Erythroblast (primary cell): ENCODE data around the gene TSPOAP1.

Experiments
- DNase-seq, 2 experiments: peaks; one replicate each; lab custom pipeline; 2025; lab: John Stamatoyannopoulos, UW
- GATA1 ChIP-seq: IDR thresholded peaks from 2 replicates; pipeline ENCODE4 v1.6.1; 2011; ENCODE audit warnings: low read depth, mild to moderate bottlenecking, control low read depth, low read length, moderate library complexity
- POLR2A ChIP-seq: IDR thresholded peaks from 2 replicates; pipeline ENCODE4 v1.6.1; 2011; ENCODE audit warnings: mild to moderate bottlenecking, low read length

TSPOAP1 gene

DNA sequence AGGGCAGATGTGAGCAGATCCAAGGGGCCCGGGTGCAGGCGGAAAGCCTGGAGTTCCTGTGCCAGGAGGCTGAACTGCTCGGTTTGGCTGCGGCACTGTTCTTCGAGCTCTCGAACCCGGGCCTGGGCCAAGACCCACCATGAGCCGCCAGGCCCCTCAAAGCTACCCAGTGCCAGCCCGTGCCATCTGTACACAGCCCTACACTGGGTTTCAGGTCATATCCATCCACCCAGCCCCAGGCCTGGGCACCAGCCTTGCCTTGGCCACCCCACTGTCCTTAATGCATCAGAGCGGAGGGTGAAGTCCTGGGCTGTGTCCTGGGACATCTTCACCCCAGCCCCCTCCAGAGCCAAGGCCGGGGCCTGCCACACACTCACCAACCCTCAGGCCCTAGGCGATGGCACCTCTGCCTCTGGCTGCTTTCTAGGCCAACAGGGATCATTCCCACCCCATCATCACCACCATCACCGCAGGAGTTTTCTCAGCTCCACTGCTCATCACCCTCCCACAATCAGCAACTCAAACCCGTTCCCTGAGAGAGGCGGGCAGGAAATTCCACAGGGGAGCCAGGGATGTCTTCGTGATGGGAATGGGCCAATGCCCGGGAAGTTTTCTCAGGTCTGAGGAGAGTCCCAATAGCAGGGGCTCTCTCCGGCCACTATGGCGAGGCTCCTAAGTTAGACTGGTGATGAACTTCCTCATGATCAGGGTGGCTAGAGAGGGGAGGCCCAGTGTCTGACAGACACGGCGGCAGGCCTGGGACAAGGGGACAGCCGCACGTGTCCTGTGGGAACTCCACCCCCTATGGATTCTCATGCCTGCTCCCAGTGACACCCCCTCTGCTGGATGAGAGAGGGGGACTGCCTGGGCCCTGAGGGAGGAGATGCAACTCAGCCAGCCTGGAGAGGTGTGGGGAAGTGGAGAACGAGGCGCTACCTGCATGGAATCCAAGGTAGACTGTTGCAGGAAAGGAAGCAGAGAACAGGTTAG, 9.1 kb downstream of the TSPOAP1 start:
- TF ChIP-seq POLR2A (no peak), GATA1 (no peak)
- no peak for DNase-seq

DNA sequence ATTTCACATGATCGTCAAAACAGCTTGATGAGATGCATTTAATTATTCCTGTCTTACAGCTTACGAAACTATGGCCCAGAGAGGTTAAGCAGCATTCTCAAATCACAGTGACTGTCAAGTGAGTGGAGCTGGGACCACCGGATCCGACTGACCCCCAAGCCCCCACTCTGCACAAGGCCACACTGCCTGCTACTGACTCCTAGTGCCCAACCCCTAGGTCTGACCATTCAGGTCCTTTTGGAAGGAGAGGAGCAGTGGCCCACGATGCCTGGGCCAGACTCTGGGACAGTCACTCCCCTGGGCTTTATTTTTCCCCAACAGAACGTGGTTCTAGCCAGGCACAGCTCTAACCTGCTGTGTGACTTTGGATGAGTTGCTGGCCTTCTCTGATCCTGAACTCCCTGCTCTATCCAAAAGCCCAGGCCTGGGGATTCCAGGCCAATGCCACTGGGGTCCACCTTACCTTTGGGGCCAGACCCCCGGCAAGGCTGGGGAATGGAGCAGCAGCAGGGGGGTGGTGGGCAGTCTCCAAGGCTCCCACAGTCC, 9.9 kb downstream of the TSPOAP1 start:
- TF ChIP-seq GATA1 = no peak
- no peak for DNase-seq

DNA sequence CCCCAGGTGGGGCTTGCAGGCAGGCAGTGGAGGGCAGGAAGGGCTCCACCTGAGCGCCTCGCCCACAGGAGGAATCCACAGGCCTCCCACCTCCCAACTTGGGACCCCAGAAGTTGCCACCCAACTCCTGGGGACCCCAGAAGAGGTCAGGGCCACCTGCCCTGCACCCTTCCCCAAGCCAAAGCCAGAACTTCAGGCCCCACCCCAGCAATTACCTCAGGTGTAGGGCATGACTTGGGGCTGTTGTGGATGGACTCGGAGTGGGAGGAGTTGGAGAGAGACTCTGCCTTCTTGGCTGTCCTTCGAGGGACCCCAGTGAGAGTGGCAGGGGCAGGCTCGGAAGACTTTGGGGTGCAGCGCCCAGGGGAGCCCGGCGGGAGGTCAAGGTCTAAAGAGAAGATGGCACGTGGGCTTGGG, 10.5 kb downstream of the TSPOAP1 start:
- DNase-seq = no peak
- TF ChIP-seq POLR2A = no peak
- no peak for TF ChIP-seq GATA1

DNA sequence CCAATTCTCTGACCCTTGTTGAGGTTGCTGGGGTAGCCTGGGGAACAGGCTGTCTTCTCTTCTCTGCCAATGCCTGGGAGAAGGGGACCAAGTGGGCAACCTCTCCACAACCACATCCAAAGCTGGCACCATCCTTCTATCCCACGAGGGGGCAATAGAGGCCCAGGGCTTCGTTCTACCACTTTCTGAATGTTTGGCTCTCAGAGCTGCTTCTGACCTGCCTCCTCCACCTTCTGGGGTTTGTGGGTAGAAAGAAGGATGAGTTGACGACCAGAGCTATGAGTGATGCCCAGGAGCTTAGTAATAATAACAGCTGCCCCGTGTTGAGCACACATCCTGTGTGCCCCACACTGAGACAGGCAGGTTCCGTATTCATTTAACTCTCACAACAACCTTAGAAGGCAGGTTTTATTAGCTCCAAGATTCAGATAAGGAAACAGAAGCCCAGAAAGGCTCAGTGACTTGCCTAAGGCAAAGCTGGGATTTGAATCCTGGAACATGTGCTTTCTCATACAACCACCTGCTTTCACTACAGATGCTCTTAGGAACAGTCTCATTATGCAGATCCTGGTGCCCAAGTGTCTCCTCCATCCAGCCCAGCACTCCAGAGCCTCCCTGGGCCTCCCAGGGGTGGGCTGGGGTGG, 11.1 kb downstream of the TSPOAP1 start:
- peak; percentile 60 to 68 for DNase-seq
- no peak for TF ChIP-seq GATA1
- TF ChIP-seq POLR2A = no peak

DNA sequence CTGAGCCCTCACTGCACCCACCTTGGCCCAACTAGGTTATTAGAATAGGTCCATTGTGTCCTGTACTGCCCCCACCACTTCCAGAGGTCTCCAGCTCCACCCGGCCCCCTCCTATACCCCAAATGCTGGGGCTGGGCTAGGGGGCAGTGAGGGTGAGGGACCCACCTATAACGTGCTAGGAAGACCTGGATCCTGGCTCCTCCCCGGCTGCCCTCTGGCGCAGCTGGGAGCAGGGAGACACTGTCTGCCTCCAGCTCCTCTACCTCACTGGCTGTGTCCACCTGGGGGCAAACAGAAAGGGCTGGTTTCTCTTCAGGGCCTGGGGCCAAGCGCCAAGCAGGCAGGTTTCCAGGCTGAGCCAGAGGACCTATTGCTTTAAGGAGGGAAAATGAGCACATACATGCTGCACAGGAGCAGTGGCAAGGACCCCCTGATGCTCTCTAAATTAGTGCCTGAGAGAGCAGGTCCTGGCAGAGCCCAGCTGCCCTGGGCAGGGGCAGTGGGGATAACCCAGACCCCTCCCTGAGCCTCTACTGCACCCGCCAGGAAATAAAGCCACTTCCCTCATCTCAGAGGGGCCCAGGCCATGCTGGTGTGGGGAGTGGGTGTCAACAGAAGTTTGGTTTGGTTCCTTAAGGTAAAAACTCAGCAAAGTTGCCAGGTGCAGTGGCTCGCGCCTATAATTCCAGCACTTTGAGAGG, 12.2 kb downstream of the TSPOAP1 start:
- no peak for DNase-seq
- TF ChIP-seq GATA1 = no peak
- TF ChIP-seq POLR2A = no peak

DNA sequence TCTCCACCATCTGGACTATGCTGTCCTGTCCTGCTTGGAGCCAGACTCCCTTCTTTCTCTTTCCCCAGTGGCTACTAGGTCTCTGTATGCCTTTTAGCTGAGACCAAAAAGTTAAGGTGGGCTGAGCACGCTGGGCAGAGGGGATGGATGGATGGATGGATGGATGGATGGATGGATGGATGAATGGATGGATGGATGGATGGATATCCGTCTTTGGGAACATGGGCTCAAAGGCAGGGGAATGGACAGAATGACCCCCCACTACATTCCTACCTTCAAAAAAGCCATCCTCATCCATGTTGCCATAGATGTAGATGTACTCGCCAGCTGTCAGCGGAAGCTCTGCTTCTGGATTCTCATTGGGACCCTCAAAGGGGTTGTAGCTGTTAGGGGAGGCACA, 12.8 kb downstream of the TSPOAP1 start:
- no peak for DNase-seq
- TF ChIP-seq GATA1 (no peak), POLR2A (no peak)

DNA sequence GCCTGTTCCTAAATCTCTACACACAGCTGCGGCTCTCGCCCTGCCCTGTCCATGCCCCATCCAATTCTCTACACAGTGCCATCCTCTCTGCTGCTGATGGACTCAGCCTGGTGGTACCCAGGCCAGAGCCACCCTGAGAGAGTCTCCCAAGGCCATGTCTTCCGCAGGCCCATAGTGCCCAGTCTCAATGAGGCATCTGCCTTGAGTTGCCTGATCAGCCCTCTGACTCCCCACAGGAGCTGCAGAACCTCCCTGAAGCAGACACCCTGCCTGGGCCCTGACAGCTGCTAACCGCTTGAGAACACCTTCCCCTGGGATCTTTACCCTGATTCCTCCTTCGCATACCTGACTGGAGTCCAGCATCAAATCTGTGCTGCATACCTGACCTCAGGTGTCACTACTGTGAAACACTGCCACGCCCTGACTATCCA, 13.3 kb downstream of the TSPOAP1 start:
- TF ChIP-seq GATA1 = no peak
- no peak for TF ChIP-seq POLR2A
- DNase-seq = no peak

DNA sequence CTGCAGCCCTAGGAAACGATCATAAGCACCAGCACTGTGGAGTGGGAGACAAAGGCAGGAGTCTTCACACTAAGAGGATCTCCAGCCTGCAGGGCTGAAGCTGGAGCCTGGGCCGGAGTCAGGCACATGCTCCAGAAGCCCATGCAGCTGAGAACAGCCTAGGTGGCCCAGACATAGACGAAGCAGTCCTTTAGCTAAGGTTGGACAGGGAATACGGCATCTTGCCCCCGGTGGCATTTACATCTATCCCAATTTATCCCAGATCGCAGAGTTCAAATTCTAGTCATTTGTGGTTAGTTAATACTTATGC, 13.9 kb downstream of the TSPOAP1 start:
- TF ChIP-seq GATA1 = no peak
- TF ChIP-seq POLR2A = no peak
- no peak for DNase-seq

DNA sequence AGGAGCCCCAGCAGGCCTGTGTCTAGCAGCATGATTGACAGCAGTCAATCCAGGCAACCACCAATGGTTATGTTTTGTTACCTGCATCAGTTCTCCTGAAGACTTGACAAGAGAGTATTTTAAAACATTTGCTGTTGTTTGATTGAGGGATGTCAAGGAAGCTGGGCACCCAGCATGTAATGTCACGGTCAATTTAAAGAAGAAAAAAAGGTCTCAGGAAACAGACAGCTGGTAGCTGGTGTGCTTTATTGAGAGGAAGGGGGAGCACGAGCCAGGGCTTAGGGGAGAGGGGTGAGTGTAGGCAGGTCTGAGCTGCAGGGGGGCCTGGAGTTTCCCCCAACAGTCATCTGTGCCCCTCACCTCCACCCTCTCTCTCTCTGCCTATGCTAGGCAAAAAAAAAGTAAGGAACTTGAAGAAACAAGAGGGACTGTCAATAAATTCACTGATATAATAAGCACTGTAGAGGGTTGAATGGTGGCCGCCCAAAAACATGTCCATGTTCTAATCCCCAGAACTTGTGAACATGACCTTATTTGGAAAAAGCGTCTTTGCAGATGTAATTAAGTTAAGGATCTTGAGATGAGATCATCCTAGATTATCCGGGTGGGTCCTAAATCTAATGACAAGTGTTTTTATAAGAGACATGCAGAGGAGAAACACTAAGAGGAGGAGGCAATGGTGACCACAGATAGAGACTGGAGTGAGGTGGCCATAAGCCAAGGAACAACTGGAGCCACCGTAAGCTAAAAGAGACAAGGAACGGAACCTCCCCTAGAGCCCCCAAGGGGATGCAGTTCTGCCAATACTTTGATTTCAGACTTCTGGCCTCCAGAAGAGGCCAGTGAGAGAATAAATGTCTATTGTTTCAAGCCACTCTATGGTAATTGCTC, 14.5 kb downstream of the TSPOAP1 start:
- TF ChIP-seq POLR2A = no peak
- TF ChIP-seq GATA1 = no peak
- peak in 1 of 2 experiments; percentile 26 for DNase-seq

DNA sequence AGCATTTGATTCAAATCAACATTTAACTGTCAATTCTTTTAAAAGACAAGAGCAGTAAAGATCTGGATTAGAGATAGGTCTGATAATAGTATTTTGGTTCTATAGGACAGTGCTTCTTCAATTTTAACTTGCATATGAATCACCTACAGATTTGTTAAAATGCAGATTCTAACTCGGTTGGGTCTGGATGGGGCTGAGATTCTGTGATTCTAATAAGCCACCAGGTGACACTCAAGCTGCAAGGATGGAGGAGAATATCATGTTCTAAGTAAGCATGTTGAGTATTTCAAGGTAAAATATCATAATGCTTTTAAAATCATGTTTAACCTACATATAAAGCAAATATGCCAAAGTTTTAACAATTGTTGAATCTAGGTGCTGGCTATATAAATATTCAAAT, 15.8 kb downstream of the TSPOAP1 start:
- TF ChIP-seq POLR2A (no peak), GATA1 (no peak)
- DNase-seq = peak in 1 of 2 experiments; percentile 15

DNA sequence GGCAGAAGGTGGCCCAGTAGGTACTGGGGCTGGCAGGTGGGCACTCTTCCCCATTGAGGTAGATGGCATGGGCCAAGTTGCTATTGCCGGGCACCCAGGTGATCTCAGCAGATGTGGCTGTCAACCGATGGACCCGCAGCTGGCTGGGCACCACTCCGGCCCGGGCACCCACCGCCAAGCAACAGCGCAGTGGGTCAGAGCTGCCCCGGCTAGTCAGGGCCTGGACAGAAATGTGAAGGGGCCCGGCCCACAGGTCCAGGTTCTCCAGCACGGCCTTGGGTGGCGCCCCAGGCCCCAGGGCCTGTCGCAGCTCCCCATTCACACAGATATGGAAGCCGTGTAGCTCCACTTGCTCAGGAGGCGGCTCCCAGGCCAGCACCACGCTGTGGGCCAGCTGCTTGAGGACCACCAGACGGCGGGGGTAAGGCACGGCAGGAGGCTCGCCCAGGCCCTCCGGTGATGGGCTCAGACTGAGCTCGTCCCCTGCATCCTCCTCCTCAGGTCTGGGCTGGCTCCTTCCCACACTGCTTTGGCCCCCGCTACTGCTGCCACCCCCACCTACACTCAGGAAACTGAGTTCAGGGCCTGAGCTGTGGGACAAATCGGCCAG, 16.5 kb downstream of the TSPOAP1 start:
- TF ChIP-seq GATA1 (no peak), POLR2A (no peak)

DNA sequence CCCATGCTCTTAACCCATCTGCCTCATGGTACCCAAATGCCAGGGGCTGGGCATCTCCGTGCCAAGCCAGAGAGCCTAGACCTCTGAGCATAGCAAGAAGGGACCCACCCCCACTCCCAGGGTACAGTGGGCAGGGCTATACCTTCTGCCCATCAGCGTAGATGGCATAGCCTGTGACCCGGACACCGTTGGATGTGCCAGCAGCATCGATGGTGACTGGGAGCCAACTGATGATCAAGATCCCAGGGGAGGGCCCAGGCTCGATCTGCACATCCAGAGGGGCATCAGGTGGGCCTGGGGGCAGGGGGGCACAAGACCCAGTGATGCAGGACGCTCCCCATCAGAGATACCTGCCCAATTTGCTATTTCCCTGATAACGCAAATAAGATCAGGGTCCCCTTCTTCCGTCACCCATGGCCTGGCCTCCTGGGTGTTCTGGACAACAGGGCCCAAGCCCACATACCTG, 17.1 kb downstream of the TSPOAP1 start:
- DNase-seq = no peak
- TF ChIP-seq POLR2A (no peak), GATA1 (no peak)

More for the DNA sequence above, 16.5 kb downstream of the TSPOAP1 start:
- no peak for DNase-seq
